Ovary (tissue), 3 donors: ENCODE data around the gene RPTOR.

ENCODE experiments used
- CTCF ChIP-seq, 3 donors: fragments of 450-650 bp in 2 of 3; fragments of 200-600 bp in 1 of 3; IDR thresholded peaks; one replicate each; pipeline versions ENCODE4 v1.5.1 to v1.8.0; 2016 to 2022; ENCODE audit warnings: antibody characterized with exemption in 3 of 3, mild to moderate bottlenecking in 1 of 3
- EP300 ChIP-seq: sonication (generic); formaldehyde crosslinking; IDR thresholded peaks from one replicate; pipeline ENCODE4 v1.6.1; 2017; ENCODE audit warnings: antibody characterized with exemption
- donor health status: DM: no; HTN: no; CAD: no.

GRCh38 chr17:80786470-80786869 is 241.8 kb downstream of the RPTOR start:
- TF ChIP-seq CTCF (IDR thresholded peaks at IDR 0.05) (no peak), EP300 (no peak)
